GM19239 (cell line): ENCODE measurements around the gene ASB16.
A peak's percentile ranks its signal among the peaks of the same experiment; 100 is the strongest.

Experiments
- DNase-seq: peaks from one replicate; pipeline ENCODE4 v3.0.0; 2011; ENCODE audit warnings: low spot score; ENCODE audit not compliant: insufficient read length
- FAIRE-seq: peaks from 2 replicates; lab custom pipeline; 2011; peaks lifted over from hg19 to GRCh38; lab: Jason Lieb, UNC

ASB16 gene

DNA sequence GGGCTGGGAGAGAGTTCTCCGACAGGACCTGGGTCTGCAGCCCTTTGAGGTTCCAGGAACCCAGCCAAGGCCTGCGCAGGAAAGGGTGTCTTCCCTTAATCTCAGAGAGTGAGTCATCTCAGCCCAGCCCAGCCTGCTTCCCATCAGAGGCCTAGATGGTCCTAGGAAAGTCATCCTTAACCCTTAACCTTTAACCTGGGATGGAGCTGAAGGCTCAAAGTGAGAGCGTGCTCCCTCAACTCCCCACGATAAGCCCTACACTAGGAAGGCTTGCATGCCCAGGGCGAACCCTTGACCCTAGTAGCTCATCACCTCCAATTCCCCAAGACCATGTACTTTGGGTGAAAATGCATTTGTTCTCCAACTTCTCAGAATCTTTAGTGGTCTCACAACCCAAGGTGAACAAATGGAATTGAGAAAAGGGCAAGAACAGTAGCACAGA is 34.0 kb downstream of the ASB16 start:
- FAIRE-seq = no peak
- no peak for DNase-seq

DNA sequence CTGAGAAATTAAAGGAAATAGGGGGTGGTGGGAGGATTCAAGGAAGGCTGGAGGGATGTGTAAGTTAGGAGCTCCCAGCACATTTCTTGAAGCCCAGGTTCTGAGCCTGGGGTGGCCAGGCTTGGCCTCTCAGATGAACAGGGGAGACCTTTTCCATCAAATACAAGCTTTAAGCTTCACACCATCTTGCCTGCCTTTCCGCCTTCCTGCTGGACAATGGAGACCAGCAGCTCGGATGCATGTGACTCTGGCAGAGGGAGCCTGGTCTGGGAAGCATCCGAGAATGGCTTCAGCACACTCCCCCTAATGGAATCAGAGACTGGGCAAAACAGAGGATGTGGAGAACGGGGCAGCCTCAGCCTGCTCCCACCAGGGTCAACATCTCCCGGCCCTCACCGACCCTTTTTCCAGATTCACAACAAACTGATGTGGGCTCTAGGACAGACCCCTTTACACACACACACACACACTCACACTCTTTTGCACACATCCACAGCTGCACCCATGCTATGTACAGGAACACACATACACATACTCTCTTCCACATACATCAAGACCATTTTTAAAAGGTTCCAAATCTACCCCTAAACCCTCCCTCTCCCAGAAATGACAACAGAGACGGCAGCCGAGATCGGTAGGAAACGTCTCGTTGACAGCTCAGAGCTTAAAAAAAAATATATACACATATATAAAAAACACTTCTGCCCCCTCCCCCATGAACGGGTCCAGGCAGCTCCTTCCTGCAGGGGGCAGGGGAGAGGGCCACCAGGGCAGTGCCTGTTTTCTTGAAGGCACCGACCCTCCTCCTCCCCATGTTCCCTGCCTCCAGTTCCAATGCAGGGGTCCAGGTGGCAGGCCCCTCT is 35.7 kb downstream of the ASB16 start:
- DNase-seq = no peak
- FAIRE-seq = no peak

DNA sequence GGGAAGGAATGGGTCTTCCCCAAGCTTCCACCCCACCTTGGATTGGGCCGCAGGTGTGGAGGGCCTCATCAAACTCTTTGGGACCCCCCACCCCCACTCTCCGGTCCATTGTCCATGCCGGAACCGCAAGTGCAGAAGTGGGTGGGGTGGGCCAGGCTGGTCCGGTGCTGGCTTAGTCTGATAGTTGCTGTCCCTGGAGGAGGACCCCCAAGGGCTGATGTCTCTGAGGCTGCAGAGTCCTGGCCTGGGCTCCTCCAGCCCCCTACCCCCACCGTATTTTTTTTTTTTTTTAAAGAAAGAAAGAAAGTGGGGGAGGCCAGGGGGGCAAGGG is 36.3 kb downstream of the ASB16 start:
- FAIRE-seq = no peak

DNA sequence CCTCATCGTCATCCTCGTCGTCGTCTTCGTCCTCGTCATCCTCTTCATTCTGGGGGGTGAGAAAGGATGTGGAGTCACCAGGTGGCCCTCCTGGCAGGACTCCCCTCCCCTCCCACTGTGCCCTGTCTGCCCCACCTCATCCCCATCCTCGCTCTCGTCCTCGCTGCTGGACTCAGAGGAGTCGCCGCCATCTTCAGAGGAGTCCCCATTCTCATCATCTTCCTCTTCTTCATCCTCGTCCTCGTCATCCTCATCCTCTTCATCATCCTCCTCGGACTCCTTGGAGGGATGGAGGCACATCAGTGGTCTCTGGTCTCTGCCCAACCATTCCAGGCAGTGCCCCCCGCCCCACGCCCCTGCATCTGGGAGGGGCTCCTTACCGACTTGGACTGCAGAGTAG is 36.8 kb downstream of the ASB16 start:
- no peak for DNase-seq
- FAIRE-seq = no peak

More for the DNA sequence above, 36.3 kb downstream of the ASB16 start:
- DNase-seq = no peak

DNA sequence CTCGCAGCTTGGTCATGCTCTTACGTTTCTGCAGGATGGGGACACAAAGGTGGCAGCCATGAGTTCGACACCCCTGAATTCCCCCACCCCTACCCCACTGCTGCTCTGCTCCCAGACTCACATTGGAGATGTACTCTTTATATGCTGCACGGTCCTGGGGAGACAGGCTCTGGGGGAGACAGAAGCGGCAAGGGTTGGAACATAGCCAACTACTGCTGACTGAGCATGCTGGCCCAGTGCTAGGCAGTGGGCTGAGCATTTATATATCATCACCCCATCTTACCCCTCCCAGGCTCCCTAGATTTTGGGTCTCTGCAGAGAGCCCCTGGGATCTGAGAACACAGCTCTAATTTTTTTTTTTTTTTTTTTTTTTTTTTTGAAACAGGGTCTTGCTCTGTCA is 37.2 kb downstream of the ASB16 start:
- no peak for DNase-seq
- no peak for FAIRE-seq

DNA sequence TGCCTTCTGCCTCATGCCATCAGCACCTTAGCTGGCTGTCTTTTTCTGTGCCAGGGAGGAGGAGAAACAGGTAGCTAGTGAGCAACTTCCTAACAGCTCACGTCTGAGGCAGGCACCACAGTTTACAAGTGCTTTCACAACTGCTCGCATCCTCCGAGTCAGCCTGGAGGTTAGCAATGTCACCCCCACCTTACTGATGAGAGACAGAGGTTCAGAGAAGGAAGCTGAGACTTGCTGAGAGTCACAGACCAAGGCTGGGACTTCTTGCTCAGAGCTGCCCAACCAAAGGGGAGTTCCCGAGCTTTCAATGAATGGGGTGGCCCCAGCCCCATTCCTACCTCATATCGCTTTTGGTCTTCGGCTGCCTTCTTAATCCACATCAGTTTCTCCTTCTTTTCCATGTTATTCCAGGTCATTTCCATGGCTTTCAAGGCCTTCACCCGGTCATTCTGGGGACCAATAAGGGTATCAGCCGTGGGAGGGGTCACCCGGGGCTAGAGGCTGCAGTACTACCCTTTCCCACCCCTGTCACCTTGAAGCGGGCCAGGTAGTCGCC is 39.4 kb downstream of the ASB16 start:
- DNase-seq = no peak
- FAIRE-seq = peak; percentile 87

DNA sequence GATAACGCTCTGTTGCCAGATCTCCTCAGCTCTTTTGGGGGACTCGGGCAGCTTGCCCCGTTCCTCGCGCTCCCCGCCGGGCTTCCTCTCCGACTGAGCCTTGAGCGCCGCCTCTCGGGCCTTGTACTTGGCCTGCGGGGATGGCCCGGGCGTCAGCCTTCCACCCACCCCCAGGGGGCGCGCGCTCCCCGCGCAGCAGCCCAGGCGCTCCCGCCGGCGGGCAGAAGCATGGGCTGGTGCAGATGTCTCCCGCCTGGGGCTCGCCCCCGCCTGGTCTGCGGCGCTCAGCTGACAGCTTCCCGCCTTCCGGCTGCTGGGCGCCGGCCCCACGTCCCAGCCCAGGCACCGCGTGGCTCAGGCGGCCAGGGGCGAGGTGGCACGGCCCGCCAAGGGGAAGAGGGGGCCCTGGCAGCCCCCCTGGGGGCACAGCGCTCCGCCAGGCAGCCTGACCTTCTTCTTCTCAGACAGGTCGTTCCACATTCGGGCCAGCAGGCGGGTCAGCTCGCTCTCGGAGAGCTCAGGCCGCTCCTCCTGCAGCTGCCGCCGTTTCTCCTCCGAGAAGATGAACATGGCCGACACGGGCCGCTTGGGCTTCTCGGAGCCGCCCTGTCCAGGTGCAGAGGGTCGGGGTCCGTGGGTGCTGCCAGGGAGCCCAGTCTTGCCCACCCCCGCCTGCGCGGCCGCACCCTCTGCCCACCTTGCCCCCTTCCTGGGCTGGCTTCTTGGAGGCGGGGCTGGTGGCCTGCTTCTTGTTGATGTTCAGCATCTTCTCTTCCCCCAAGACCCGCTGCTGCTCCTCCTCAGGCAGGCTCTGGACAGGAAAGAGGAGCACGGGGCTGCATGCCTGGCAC is 40.1 kb downstream of the ASB16 start:
- DNase-seq = peak; percentile 95
- no peak for FAIRE-seq

DNA sequence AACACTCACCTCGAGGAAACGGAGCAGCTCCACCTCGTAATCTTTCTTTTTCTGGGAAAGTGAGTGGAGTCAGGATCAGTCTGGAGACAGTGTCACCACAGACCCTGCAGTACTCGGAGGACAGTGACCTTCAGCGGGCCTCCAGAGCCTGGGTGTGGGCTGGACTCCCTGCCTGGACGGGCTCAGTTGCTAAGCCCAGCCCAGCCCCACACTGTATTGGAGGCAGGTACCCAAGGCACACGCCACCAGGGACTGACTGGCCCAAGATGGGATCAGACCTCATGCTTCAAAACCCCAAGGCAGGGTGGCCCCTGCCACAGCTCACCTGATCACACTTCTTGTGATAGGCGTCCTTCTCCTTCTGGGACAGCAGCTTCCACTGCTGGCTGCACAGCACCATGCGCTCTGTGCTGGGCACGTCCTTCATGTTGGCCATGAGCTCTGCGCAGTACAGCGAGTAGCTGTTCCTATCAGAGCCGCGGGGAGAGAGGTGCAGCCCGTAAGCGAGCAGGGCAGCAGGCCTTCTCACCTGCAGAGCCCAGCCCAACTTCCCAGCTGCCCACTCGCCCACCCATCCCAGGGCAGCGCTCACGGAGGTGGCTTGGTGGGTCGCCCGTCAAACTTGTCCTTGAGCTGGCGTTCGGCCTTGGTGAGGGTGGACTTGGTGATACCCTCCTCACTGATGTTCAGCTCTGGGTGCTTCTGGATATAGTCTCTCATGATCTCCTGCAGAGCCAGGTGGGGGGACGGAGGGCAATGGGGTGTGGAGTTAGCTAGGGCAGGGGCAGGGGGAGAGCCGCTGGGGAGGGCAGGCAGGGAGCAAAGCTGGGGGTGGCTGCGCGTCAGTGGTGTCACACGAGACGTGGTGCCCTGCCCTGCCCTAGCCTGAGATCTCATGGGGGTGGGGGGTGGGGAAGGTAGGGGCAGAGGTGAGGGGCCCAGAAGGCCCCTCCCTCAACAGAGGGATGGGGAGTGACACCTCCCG is 41.1 kb downstream of the ASB16 start:
- DNase-seq (no peak), FAIRE-seq (no peak)

DNA sequence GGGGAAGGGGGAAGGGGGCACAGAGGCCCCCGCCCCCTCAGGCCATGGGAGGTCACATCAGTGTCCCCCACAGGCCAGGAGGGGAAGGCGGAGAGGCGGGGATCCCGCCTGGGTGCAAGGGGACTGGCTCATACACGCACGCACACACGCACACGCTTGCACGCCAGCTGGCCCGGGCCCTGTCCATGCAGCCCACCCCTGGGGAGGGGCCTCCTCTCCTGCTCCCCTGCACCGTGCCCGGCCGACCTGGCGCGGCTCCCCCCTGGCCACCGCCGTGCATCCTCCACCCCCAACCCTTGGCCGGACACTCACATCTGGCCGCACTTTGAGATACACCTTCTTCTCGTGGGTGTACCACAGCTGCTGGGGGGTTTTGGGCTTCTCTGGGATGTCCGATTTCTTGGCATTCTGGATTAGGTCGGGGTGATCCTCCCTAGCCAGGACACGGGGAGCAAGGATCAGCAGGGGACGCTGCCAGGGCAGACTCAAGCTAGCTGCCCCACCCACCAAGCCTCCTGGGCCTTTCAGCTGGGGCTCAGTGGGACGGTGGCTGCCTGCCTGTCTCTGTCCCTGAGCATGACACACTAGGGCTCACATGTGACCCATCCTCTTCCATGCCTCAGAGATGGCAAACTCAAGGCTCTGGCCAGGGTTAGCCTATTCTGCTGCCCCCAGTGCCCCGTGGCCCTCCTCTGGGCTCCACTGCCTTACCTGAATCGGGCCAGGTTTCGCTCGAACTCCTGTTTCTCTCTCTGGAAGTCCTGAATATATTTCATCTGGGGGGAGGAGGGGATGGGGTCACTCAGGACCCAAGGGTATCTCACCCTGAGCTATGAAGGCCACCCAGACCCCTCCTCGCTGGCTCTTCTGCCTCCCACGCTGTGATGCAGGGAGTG is 42.3 kb downstream of the ASB16 start:
- FAIRE-seq (no peak), DNase-seq (no peak)

DNA sequence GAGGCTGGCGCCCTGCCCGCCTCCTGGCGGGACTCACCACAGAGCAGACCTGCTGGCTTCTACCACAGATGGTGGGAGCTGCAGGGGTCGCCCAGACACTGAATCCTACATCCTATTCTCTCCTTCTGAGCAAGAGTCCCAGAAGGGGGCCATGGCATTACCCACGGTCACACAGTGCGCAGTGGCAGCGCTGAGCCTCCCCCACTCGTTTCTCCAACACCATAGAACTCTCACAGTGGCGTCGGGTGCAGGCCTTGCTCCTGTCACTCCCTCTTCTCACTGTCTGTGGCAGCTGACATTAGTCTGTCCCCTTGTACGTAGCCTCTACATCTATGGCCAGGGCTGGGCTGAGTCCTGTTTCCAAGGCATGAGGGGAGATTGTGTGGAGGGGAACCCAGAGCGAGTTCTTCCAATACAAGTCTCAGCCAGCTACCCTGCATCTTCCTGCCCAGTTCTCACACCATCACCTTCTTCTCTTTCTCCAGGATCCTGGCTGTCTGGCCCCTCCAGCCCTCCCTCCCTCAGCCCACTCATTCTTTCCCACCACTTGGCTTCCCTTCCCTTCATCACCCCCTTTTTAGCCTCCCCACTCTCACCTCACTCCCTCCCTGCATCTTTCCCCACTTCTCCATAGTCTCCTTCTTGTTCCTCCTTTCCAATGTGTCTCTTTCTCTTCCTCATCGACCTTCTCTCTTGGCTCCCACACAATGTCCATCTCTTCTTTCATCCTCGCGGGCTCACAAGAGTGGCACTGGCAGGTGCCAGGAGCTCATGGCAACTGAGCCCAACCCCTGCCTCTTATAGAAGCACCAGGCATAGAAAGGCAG is 43.1 kb downstream of the ASB16 start:
- DNase-seq (no peak), FAIRE-seq (no peak)

DNA sequence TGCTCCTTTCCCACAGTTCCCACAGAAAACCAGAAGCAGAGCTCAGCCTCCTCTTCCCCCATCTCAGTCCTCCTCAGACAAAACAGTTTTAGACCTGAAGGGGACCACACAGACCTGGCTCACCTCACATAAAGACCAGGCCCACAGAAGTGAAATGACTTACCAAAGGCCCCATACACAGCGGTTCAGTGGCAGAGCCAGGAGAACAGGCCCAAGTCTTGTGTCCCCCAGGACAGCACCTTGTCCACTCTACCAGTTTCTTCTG is 43.7 kb downstream of the ASB16 start:
- FAIRE-seq = no peak

DNA sequence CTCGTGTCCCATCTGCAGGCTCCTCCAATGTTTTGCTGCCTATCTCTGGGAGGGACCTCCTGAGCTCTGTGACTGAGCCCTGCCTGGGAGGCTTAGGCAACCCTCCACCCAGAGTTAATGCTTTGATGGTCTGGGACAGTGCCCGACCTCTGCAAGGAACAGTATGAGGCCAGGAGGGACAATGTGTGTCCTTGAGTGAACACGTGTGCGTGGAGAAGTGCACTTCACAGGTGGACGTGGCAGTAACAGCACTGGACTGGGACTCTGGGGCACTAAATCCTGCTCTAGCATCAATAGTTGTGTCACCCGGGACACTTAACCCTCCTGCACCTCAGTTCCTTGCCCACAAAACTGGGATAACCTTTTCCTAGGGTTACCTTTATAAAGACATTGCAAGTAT is 44.4 kb downstream of the ASB16 start:
- FAIRE-seq (no peak), DNase-seq (no peak)

More for the DNA sequence above, 43.7 kb downstream of the ASB16 start:
- no peak for DNase-seq

DNA sequence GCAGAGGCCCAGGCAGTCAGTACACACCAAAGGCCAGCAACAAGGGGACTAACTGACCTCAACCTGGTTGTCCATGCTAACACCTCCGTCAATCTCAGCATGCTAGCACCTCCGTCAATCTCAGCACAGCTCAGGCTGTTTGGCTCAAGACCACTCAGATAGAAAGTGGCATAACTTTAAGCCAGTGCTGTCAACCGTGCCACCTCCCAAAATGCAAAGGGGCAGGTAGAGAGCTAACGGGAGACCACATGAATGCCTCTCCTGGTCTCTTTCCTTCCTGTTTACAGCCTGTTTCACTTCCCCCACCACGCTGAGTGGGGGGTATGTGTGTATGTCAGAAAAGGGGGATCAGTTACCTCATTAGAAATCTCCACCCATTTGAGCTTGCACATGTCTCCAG is 45.7 kb downstream of the ASB16 start:
- FAIRE-seq = peak; percentile 93
- peak; percentile 62 for DNase-seq

DNA sequence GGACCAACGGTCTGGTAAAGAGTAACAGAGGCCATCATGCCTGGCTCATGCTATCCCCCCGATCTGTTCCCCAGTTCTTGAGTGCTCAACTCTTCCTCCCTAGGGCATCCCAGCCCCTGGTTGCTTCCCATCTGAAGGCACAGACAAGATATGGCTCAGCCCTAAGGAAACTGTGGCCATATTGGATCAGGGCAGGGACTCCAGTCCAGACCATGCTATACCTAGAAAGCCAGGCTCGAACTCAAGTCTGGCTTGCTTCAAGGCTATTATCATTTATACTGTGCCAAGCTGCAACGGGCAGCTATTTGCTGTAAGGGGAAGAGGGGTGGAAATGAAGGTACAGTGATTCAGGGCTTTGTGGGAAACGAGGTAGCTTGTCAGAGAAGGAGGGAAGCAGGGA is 46.2 kb downstream of the ASB16 start:
- no peak for DNase-seq
- FAIRE-seq = no peak

DNA sequence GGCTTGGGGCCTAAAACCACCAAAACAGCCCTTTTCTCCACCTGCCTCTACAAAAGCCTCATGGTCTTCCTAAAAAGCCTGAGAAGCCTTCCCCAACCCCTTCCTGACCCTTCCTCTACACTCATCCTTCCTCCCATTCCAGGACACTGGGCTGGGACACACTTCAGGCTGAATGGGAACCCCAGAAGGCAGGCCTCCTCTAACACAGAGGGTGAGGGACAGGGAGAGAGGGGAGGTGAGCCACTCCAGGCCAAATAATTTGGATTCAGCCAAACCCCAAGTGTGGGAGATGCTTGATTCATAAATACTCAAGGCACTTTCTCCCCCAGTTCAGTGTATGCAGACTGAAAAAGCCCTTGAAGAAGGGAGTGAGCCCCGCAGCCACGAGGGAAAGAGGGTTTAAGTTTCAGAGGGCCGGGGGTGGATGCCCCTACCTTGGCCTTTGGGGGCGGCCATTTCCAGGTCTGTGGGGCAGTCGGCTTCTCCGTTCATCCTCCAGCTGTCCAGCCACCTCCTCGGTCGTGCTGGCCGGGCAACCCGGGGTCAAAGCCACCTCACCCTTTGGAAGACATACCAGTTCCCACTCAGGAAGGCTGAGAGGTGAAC is 47.3 kb downstream of the ASB16 start:
- DNase-seq = no peak
- no peak for FAIRE-seq

DNA sequence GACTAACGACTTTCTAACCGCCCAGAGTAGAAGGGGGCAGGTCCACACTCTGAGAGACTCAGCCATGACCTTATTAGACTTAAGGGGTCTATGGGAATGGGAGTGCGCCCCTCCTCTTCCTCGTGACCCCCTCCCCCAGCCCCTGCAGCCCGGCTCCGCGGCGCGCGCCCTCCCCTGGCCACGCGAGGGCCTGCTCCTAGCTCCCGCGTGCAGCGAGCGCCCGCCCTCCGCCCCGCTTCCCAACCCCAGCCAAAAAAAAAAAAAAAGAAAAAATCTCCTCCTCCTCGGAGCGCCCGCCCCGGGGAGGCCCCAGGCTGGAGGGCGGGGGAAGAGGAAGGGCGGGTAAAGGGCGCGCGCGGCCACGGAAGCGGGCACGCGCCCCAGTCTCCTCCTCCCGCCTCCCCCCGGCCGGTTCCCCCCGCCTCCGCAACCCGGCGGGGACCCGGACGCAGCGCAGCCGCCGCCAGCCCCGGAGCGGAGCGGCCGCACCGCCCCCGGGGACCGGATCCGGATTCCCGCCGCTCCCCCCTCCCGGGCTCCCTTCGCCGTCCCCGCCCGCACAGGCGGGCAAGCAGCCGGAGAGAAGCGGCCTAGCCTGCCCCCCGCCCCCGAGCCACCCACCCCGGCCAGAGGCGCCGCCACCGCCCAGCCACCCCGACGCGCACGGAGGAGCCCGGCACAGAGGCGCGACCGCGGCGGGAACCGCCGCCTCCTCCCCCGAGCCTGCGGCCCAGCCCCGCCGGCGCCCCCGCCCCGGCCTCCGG is 48.0 kb downstream of the ASB16 start:
- FAIRE-seq = peak; percentile 18
- peak; percentile 70 for DNase-seq

DNA sequence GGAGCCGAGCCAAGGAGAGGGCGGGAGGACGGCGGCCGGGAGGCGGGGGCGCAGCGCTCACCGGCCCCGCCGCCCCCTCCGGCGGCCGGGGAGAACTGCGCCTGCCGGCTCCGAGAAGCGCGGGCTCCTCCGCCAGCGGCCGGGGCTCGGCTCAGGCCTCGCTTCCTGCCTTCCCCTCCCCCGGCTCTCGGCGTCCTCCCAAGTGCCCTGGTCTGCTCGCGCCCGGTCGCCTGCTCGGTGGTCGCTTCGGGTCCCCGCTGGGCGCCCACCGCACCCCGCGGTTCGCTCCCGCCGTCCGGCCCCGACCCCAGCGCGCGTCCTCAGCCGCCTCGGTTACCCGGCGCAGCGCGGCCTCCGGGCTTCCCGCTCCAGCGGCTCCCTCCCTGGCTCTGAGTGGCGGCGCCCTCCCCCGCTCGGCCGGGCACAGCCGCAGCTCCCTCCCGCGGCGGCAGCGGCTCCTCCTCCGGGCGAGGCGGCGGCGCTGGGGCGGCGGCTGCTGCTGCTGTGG is 48.7 kb downstream of the ASB16 start:
- no peak for FAIRE-seq
- DNase-seq = peak; percentile 66
